Measurements from ENCODE around the gene LRRC45. TPM values are rescaled to one million over a fixed set of nuclear protein-coding genes. Genes with fewer than 3 reads are reported as not detected.

Gene LRRC45
- total RNA-seq, 1 donor from 2014 or later: 39.4 TPM

DNA sequence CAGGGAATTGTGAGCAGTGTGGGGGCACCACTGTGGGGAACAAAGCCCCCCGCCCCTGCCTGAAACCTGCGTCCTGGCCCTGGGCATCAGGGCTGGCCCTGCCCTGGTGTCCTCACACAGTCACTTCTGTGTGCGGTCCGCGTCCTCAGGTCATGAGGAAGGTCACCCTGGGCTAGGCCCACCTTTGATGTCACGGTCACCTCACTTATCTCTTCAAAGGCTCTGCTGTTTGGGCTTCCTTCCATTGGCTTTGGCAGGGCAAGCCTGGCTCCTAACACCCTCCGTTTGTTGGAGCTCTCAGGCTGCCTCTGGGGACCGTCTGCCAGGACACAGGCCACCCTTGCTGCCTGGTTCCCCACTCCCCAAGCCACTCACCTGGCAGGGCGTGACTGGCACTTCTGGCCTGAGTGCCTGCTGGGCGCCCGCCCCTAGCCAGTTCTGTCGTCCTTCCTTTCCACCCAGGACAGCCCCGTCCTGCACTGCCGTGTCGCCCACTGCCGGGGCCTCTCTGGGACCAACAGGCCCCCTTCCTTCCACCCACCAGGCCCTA lies 9.3 kb upstream of the LRRC45 start:
- no peak for DNase-seq (ENCODE audit: low spot score, unreplicated experiment)
- Mint-ChIP-seq H3K27me3 (no peaks in the 10 kb centered on the region), H3K36me3 (ENCODE audit: insufficient read depth) (peaks cover 2% of the 10 kb centered on the region), H3K4me1 (ENCODE audit: low read depth) (no peaks in the 10 kb centered on the region), H3K9me3 (ENCODE audit: low read depth) (no peaks in the 10 kb centered on the region), H3K27ac (no peak overlapping the region), H3K4me3 (ENCODE audit: low read depth) (no peak overlapping the region)
- TF ChIP-seq, protein P1, sequence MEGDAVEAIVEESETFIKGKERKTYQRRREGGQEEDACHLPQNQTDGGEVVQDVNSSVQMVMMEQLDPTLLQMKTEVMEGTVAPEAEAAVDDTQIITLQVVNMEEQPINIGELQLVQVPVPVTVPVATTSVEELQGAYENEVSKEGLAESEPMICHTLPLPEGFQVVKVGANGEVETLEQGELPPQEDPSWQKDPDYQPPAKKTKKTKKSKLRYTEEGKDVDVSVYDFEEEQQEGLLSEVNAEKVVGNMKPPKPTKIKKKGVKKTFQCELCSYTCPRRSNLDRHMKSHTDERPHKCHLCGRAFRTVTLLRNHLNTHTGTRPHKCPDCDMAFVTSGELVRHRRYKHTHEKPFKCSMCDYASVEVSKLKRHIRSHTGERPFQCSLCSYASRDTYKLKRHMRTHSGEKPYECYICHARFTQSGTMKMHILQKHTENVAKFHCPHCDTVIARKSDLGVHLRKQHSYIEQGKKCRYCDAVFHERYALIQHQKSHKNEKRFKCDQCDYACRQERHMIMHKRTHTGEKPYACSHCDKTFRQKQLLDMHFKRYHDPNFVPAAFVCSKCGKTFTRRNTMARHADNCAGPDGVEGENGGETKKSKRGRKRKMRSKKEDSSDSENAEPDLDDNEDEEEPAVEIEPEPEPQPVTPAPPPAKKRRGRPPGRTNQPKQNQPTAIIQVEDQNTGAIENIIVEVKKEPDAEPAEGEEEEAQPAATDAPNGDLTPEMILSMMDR (IDR thresholded peaks at IDR 0.05; ENCODE audit: unreplicated experiment): no peak

DNA sequence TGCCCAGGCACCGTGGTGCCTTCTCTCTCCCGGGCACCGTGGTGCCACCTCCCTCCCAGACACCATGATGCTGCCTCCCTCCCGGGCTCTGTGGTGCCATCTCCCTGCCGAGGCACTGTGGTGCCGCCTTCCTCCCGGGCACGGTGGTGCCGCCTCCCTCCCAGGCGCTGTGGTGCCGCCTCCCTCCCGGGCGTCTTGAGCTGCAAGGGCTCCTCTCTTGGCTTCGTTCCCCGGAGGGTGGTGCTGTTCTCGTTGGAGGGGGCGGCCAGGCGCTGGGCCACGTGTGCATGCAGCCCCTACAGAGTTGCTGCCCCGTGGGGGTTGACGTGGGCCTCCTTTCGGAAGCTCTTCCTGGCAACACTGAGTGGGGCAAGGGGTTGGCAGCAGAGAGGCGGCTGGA lies 8.7 kb upstream of the LRRC45 start:
- no peak for DNase-seq (ENCODE audit: low spot score, unreplicated experiment)
- H3K27ac Mint-ChIP-seq: no peak overlapping the region
- H3K4me1 Mint-ChIP-seq (ENCODE audit: low read depth): no peaks in the 10 kb centered on the region
- no peaks in the 10 kb centered on the region for H3K27me3 Mint-ChIP-seq
- H3K9me3 Mint-ChIP-seq (ENCODE audit: low read depth): no peaks in the 10 kb centered on the region
- H3K4me3 Mint-ChIP-seq (ENCODE audit: low read depth): no peak overlapping the region
- TF ChIP-seq, protein P1 (IDR thresholded peaks at IDR 0.05; ENCODE audit: unreplicated experiment): no peak
- H3K36me3 Mint-ChIP-seq (ENCODE audit: insufficient read depth): peaks cover 2% of the 10 kb centered on the region

DNA sequence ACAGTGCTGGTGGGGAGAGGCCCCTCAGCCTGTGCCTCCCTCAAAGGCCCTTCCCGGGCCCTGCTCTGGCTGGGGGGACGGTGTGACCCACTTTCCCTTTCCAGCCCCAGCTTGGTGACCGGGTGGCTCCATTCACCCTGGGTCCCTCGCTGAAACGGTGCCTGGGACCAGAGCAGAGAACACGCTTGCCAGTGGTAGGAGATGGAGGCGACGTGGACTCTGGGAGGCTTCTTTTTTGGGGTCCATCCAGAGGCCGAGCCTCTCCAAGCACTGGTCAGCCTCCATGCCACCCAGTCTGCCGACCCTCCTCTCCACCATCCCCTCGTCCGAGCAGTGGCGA lies 8.2 kb upstream of the LRRC45 start:
- peaks cover 2% of the 10 kb centered on the region for H3K36me3 Mint-ChIP-seq (ENCODE audit: insufficient read depth)
- H3K27me3 Mint-ChIP-seq: no peaks in the 10 kb centered on the region
- no peak for DNase-seq (ENCODE audit: low spot score, unreplicated experiment)
- H3K27ac Mint-ChIP-seq: no peak overlapping the region
- H3K9me3 Mint-ChIP-seq (ENCODE audit: low read depth): no peaks in the 10 kb centered on the region
- H3K4me3 Mint-ChIP-seq (ENCODE audit: low read depth): no peak overlapping the region
- no peaks in the 10 kb centered on the region for H3K4me1 Mint-ChIP-seq (ENCODE audit: low read depth)
- TF ChIP-seq, protein P1 (IDR thresholded peaks at IDR 0.05; ENCODE audit: unreplicated experiment): no peak

DNA sequence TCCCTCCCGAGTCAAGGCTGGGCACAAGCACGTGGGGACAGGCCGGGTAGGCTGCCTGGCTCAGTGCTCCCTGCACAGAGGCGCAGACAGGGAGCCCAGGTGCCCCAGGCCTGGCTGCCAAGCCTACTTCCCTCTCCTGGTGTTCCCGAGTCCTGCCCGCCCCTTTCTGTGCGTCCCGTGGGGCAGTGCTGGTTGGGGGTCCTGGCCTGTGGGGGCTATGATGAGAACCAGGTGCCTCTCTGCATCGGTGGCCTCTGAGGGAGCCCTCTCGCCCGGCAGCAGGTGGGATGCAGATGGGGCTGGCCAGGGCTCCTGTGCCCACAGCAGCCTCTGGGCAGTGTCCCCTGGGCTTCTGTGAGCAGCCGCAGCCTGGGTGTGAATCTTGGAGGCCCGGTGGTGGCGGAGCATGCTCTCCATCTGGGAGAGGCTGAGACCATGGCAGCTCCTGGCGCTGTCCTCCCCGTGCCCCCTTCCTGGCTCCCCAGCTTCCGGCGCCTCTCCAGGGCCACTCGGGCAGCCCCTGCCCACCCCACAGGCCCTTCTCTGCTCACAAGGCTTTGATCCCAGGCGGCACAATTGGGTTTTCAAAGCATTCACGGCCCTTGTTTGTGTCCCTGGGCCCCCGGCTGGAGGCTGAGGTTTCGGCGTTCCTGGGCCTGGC lies 7.7 kb upstream of the LRRC45 start:
- no peak overlapping the region for H3K4me3 Mint-ChIP-seq (ENCODE audit: low read depth)

DNA sequence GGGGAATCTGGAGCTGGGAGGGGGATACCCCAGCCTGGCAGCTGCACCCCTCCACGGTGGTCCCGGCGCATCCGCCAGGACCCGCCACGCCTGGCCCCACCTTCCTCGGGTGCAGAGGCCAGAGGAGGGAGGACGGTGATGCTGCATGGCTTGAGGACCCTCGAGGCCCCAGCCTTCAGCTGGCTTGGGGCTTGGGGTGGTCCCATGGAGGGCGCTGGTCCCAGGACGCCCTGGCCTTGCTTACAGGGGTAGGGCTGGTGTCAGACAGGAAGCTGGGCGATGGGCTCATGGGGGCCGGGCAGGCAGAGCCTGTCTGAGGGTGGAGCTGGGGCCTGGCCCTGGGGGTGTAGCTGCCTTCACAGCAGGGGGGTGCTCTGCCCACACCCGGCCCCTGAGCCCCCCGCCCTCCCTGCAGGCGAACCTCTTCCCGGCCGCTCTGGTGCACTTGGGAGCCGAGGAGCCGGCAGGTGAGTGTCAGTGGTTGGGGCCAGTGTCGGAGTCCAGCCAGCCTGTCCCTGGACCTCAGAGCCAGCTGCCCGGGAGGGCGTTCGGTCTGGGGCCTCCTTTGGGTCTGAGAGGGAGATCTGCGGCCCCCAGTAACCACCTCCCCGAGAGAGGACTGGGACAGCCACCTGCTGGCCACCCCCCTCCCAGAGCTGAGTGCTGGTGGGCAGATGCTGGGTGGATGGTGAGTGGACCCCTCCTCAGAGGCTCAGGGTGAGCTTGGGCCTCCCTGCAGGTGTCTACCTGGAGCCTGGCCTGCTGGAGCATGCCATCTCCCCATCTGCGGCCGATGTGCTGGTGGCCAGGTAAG lies 6.8 kb upstream of the LRRC45 start:
- no peaks in the 10 kb centered on the region for H3K4me1 Mint-ChIP-seq (ENCODE audit: low read depth)

More for the DNA sequence above, 7.7 kb upstream of the LRRC45 start:
- TF ChIP-seq, protein P1 (IDR thresholded peaks at IDR 0.05; ENCODE audit: unreplicated experiment): no peak
- peaks cover 2% of the 10 kb centered on the region for H3K36me3 Mint-ChIP-seq (ENCODE audit: insufficient read depth)
- H3K27me3 Mint-ChIP-seq: no peaks in the 10 kb centered on the region
- H3K4me1 Mint-ChIP-seq (ENCODE audit: low read depth): no peaks in the 10 kb centered on the region
- H3K9me3 Mint-ChIP-seq (ENCODE audit: low read depth): no peaks in the 10 kb centered on the region
- DNase-seq (ENCODE audit: low spot score, unreplicated experiment): no peak
- H3K27ac Mint-ChIP-seq: no peak overlapping the region

More for the DNA sequence above, 6.8 kb upstream of the LRRC45 start:
- Mint-ChIP-seq H3K27ac (no peak overlapping the region), H3K36me3 (ENCODE audit: insufficient read depth) (peaks cover 2% of the 10 kb centered on the region), H3K9me3 (ENCODE audit: low read depth) (no peaks in the 10 kb centered on the region), H3K4me3 (ENCODE audit: low read depth) (no peak overlapping the region), H3K27me3 (no peaks in the 10 kb centered on the region)
- no peak for DNase-seq (ENCODE audit: low spot score, unreplicated experiment)
- TF ChIP-seq, protein P1 (IDR thresholded peaks at IDR 0.05; ENCODE audit: unreplicated experiment): no peak
